GM18517 (cell line): ENCODE results near the gene RIPPLY2.

Experiments
- ATAC-seq: cut with Tn5 transposase; IDR thresholded peaks from one replicate; pipeline ENCODE4 v1.9.1; 2021; ENCODE audit warnings: mild to moderate bottlenecking, moderate library complexity; ENCODE audit not compliant: unreplicated experiment

RIPPLY2 gene

GRCh38 chr6:83859410-83860358 is 6.5 kb downstream of the RIPPLY2 start, which contains the start of gene CYB5R4:
Gene CYB5R4 (plus strand): TSS chr6:83859689. CDS start chr6:83859783, 94 bp downstream.
- peak; percentile 96 for ATAC-seq

GRCh38 chr6:83860359-83860755 is 7.2 kb downstream of the RIPPLY2 start:
- no peak for ATAC-seq

GRCh38 chr6:83860782-83861495 is 7.8 kb downstream of the RIPPLY2 start:
- no peak for ATAC-seq

- no peak for ATAC-seq
These were observed 9.8 kb downstream of the RIPPLY2 start for GRCh38 chr6:83862776-83863471.

GRCh38 chr6:83867043-83867442 is 13.9 kb downstream of the RIPPLY2 start:
- no peak for ATAC-seq

- no peak for ATAC-seq
These were observed 14.5 kb downstream of the RIPPLY2 start for GRCh38 chr6:83867527-83868161.

GRCh38 chr6:83868639-83869038 is 15.5 kb downstream of the RIPPLY2 start:
- ATAC-seq = no peak

- no peak for ATAC-seq
These were observed 17.5 kb downstream of the RIPPLY2 start for GRCh38 chr6:83870649-83871048.

- ATAC-seq = no peak
These were observed 19.4 kb downstream of the RIPPLY2 start for GRCh38 chr6:83872386-83873118.

- no peak for ATAC-seq
These were observed 20.7 kb downstream of the RIPPLY2 start for GRCh38 chr6:83873869-83874268.

- ATAC-seq = no peak
These were observed 22.7 kb downstream of the RIPPLY2 start for GRCh38 chr6:83875843-83876242.

- no peak for ATAC-seq
These were observed 25.9 kb downstream of the RIPPLY2 start for GRCh38 chr6:83878902-83879644.

- no peak for ATAC-seq
These were observed 26.6 kb downstream of the RIPPLY2 start for GRCh38 chr6:83879746-83880145.

GRCh38 chr6:83883240-83883639 is 30.1 kb downstream of the RIPPLY2 start:
- ATAC-seq = no peak

GRCh38 chr6:83884523-83884922 is 31.4 kb downstream of the RIPPLY2 start:
- peak; percentile 89 for ATAC-seq

GRCh38 chr6:83885984-83886383 is 32.8 kb downstream of the RIPPLY2 start:
- ATAC-seq = no peak

- ATAC-seq = no peak
These were observed 36.5 kb downstream of the RIPPLY2 start for GRCh38 chr6:83889621-83890020.

GRCh38 chr6:83890520-83890919 is 37.4 kb downstream of the RIPPLY2 start:
- no peak for ATAC-seq

GRCh38 chr6:83891586-83891985 is 38.4 kb downstream of the RIPPLY2 start:
- no peak for ATAC-seq
